HG03064 (cell line): ENCODE measurements around the gene METTL26.

Experiments
- ATAC-seq: cut with Tn5 transposase; IDR thresholded peaks from one replicate; pipeline ENCODE4 v1.9.1; 2021; ENCODE audit warnings: low read depth; ENCODE audit not compliant: unreplicated experiment

Gene METTL26

DNA sequence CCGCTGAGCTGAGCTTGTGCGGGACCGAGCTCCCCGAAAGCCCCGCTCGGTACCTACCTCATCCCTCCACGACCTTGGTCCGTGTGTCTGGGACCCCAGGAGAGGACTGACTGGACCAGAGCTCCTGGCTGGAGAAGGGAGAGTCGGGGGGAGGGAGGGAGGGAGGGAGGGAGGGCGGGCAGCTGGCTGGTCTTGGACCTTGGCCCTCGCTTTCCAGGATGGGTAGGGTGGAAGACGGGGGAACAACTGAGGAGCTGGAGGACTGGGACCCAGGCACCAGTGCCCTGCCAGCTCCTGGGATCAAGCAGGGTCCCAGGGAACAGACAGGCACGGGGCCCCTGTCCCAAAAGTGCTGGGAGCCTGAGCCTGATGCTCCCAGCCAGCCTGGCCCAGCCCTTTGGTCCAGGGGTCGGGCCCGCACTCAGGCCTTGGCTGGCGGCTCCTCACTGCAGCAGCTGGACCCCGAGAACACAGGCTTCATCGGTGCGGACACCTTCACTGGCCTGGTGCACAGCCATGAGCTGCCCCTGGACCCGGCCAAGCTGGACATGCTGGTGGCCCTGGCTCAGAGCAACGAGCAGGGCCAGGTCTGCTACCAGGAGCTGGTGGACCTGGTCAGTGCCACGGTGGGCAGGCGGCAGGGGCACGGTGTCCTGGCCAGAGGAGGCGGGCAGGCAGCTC is 39.9 kb upstream of the METTL26 start:
- ATAC-seq = no peak

DNA sequence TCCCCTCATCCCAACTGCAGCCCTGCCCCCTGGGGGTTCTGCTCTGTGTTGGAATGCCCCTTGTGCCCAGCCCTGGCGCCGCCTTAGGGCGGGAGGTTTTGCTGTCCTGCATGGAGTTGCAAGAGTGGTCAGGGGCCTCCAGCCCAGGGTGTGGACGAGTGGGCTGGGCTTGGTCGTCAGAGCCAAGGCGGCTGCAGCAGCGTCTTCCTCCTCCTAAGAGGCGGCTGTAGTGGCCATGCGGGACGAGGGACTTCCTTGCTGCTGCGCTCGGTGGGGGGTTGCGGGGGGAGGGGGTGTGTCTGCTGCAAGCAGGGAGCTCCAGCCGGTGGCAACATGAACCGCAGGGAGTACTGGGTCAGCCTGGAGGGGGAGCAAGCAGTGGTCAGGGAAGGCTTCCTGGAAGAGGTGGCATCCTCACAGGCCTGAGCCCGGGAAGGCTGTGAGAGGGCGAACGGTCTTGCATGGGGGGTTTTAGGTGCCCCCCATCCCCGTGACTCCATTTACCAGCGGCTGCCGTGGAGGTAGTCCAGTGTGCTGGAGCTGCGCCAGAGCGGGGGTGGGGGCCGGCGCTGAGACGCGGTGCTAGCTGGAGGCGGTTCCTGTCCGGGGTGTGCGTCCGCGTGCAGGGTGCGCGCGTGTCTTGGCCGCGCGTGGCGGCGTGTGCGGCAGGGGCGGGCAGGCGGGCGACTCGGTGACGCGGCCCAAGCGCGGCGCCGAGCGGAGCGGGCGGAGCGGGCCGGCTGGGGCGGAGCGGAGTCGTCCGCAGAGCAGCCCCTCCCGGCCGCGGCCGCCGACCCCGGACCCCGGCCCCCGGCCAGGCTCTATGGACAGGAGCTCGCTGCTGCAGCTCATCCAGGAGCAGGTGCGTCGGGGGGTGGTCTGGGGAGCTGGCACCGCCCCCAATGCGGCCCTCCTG is 39.1 kb upstream of the METTL26 start, which contains the start of gene RHBDL1:
Gene RHBDL1, plus strand, starts transcription at position 704 of the 916 bp plus-strand sequence. Its CDS starts 120 bp downstream, at position 824.
- no peak for ATAC-seq

DNA sequence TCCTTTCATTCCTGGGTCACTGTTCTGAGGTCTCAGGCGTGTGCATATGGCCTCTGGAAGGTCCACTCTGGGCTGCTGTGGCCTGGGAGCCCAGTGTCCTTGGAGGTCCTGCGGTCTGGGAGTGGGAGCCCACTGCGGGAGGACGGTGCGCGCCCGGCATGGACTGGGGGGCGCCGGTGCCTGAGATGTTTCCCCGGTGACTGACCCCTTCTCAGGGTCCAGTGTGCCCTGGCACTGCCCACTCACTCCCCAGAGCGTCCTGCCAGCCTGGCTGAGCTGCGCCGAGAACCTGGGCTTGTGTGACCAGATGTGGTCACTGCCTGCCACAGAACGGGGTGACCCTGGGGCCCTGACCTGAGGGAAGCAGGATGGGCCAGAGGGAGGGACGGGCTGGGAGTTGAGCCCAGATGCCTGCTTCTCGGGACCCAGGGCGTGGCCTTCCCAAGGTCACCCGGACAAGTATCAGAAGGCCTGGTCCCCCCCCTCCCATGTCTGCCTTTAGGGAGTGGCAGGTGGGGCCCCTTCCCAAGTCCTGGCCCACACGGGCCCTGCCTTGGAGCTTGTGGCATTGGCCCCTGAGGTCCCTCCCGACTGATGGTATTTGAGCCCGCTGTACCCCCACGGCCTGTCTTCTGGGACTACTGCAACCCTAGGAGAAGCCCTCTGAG is 38.2 kb upstream of the METTL26 start:
- no peak for ATAC-seq

DNA sequence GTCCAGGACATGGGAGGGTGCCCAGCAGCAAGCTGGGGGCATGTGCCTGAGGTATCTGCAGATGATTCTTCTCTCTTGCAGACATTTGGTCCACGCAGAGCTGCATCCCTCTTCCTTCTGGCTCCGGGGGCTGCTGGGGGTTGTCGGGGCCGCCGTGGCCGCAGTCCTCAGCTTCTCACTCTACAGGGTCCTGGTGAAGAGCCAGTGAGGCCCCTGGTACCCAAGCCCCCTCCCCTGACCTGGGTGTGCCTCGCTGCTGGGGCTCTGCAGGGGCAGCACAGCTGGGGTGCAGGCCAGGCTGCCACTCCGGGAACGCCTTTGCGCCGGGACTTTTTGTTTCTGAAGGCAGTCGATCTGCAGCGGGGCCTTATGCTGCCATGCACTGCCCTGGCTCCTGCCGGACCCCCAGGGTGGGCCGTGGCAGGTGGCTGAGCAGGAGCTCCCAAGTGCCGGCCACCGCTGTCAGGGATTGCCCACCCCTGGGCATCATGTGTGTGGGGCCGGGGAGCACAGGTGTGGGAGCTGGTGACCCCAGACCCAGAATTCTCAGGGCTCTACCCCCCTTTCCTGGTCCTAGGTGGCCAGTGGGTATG is 37.4 kb upstream of the METTL26 start:
- no peak for ATAC-seq

DNA sequence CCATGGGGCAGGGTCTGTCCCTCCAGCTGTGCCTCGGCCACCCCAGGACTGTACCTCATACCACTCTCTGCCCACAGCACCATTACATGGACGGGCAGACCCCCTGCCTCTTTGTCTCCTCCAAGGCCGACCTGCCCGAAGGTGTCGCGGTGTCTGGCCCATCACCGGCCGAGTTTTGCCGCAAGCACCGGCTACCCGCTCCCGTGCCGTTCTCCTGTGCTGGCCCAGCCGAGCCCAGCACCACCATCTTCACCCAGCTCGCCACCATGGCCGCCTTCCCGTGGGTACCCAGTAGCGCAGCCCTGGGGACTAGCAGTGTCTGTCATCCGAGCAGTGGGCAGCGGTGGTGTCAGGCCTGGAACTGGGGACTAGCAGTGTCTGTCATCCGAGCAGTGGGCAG is 36.7 kb upstream of the METTL26 start:
- no peak for ATAC-seq

DNA sequence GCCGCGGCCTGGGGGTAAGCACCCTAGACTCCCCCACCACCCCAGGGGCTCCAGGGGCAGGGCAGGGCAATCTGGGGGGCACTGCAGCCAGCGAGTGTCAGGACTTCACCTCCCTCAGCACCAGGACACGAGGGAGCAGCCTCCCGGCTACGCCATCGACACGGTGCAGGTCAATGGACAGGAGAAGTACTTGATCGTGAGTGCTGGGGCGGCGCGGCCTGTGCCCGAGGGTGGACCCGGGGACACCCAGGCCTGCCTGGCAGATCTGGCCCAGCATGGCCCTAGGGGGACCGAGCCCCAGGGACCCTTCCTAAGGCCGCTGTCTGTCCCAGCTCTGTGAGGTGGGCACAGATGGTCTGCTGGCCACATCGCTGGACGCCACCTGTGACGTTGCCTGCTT is 36.3 kb upstream of the METTL26 start:
- ATAC-seq = no peak

DNA sequence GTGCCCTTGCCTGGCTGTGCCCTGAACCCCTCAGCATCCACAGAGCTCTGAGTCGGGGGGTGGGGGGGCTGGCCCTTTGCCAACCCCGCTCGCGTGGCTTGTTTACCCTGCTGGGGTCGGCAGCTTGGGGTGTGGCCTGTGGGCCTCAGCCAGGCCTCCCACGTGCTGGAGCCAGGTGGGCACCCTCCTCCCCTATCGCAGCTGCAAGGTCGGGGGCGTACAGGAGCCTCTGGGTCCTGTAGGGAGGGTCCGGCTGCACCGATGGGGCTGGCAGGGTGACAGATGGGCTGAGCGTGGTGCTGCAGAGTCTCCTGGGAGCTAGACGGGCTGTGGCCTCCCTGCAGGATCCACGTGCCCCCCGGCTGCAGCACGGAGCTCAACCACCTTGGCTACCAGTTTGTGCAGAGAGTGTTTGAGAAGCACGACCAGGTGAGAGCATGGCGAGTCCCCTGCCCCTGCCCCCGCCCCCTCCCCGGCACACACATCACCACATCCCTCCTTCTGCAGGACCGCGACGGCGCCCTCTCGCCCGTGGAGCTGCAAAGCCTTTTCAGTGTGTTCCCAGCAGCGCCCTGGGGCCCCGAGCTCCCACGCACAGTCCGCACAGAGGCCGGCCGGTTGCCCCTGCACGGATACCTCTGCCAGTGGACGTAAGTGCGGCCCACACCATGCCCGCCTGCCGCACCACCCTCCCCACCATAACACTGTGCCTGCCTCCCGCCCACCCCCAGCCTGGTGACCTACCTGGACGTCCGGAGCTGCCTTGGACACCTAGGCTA is 35.4 kb upstream of the METTL26 start:
- ATAC-seq = no peak

DNA sequence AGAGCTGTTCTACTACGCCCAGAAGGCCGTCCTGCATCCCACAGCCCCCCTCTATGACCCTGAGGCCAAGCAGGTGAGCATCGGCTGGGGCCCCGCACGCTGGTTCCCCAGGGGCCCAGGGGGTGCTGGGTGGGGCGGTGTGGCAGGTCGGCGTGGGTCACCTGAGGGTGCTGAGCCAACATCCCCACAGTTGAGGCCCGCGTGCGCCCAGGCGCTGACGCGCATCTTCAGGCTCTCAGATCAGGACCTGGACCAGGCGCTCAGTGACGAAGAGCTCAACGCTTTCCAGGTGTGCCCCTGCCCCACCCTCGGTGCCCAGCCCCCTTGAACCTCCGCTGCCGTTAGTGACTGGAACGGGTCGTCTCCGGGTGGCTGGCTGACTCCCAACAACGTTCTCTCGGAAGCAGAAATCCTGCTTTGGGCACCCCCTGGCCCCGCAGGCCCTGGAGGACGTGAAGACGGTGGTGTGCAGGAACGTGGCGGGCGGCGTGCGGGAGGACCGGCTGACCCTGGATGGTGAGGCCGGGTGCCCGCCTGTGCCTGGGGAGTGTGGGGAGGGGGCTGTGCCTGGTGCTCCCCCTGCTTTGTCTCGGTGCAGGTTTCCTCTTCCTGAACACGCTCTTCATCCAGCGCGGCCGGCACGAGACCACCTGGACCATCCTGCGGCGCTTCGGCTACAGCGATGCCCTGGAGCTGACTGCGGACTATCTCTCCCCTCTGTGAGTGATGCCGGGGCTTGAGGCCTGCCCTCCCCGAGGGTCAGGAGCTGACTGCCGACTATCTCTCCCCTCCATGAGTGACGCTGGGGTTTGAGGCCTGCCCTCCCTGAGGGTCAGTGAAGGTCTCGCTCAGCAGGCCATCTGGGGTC is 34.6 kb upstream of the METTL26 start:
- no peak for ATAC-seq

DNA sequence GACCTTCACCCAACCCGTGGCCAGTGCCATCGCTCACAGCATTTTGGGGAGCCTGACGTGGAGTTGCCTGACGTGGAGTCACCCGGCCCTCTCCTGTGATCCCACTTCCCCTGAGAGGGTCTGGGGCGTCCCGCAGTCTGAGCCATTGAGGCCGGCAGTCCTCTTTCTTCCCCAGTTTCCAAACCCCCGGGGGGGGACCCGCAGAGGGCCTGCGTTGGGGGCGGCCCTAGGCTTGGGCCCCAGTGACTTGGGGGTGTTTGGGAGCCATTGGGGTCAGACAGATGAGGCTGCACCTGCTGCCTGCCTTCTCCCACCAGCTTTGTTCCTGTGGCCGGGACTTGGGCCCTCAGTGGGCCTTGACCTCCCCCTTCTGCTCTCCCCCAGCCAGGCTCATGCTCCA is 33.6 kb upstream of the METTL26 start:
- no peak for ATAC-seq

DNA sequence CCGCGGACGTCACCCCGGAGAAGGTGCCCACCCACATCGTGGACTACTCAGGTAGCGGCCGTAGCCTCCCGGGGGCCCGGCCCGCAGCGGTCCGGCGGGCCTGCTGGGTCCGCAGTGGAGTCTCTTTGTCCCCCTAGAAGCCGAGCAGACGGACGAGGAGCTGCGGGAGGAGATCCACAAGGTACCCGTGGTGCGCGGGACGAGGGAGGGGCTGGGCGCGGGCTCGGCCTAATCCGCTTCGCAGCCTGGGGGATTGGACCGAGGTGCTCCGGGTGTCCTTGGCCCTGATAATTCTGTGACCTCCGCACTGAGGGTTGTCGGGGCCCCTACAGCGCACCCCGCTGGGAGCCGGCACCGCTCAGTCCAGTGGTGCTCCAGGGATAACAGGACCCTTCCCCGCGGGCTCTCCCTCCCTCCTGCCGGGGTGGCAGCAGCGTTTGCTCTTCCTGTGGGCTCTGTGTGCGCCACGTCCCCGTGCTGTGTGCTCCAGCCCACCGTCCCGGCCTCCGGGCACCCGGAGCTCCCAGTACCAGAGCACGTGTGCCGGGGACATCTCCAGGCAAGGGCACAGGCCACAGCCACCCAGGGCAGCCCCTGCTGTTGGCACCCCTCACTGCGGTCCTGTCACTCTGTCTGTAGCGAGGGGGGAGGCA is 32.5 kb upstream of the METTL26 start:
- ATAC-seq = no peak

DNA sequence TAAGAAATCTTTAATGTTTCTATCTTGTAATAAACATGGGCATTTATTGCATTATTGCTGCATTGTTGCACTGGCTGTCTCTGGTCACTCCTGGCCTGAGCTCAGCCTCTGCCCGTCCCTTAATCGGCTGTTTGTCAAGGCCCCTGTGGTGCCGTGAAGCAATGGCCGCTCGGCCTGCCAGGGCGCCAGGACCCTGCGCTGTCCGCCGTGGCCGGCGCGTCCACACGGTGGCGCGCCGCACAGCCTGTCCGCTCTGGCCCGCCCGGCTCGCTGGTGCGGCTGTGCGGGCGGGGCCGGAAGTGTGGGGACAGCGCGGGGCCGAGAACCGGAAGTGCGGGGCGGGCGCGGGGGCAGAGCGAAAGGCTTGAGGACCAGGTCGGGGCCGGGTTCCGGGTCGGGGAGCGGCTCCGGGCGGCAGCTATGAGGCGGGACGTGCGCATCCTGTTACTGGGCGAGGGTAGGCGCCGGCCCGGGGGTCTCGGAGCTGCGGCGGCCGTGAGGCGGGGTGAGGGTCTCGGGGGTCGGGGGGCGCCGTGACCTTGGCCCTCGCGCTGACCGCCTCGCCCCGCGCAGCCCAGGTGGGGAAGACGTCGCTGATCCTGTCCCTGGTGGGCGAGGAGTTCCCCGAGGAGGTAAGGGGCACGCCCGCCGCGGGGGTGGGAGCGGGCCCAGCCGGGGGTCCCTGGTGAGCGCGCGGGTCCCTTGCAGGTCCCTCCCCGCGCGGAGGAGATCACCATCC is 31.8 kb upstream of the METTL26 start, which contains the start of gene RHOT2:
Gene RHOT2, plus strand, starts transcription at position 353 of the 739 bp plus-strand sequence. Its CDS starts 68 bp downstream, at position 421.
- peak; percentile 64 for ATAC-seq

DNA sequence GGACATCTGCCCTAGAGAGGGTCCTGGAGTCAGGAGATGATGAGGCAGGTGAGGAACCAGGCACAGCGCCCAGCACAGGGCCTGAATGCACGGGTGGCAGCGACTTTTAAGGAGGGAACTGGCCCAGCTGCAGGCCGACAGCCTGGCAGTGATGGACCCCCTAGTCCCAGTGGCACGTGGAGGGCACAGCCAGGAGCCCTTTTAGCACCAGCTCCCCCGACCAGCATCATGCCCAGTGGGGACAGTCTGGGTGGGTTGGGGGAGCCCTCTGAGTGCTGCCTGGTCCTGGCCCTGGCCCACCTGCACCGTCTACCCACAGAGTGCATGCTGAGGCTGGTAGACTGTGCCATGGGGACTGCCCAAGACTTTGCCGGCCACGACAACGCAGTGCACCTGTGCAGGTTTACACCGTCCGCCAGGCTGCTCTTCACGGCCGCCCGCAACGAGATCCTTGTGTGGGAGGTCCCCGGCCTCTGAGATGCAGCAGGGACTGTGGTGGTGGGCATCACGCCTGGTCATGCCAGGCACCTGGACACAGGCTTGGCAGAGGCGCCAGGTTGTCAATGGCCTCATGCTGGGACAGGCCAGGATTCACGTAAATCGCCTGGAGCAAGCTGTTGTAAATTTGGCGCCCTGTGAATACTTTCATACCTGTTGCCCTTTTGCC is 31.1 kb upstream of the METTL26 start:
- ATAC-seq = no peak

DNA sequence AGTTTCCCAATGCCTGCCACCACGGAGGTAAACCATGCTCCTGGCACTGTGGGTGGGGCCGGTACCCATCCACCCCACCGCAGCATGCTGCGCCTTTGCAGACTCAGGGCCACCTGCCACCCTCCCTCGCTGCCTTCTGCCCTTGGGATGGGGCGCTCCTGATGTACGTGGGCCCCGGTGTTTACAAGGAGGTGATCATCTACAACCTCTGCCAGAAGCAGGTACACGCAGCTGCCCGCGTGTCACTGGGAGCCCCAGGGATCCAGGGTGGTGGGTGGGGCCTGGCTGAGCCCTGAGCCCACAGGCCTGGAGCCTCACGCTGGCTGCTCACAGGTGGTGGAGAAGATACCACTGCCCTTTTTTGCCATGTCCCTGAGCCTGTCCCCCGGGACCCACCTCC is 30.5 kb upstream of the METTL26 start:
- ATAC-seq = no peak

DNA sequence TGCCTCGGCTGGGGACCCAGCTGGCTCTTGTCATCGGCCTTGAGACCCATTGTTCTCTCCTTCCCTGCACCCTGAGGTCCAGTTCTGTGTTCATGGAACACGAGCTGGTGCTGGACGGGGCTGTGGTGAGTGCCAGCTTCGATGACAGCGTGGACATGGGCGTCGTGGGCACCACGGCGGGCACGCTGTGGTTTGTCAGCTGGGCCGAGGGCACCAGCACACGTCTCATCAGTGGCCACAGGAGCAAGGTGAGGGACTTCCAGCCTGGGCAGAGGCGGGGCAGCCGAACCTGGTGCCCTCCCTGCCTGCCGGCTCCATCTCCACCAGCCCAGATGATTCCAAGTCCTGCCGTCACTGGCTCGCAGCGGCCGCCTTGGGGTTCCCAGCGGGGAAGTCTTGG is 26.5 kb upstream of the METTL26 start:
- no peak for ATAC-seq

DNA sequence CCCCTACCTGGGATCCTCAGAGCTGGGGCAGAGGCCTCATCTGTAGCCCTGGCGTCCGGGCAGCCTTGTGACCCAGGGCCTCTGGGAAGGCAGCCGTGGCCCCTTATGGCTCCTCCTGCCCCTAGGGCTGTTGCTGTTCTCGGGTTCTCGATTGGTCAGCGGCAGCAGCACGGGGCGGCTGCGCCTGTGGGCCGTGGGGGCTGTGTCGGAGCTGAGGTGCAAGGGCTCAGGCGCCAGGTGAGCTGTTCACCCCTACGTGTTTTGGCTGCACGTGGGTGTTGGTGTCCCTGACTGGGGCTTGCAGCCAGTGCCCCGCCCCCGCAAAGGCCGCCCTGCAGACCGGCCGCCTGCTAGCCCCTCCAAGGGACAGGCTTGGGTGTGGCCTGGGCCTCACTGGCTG is 26.0 kb upstream of the METTL26 start:
- no peak for ATAC-seq

DNA sequence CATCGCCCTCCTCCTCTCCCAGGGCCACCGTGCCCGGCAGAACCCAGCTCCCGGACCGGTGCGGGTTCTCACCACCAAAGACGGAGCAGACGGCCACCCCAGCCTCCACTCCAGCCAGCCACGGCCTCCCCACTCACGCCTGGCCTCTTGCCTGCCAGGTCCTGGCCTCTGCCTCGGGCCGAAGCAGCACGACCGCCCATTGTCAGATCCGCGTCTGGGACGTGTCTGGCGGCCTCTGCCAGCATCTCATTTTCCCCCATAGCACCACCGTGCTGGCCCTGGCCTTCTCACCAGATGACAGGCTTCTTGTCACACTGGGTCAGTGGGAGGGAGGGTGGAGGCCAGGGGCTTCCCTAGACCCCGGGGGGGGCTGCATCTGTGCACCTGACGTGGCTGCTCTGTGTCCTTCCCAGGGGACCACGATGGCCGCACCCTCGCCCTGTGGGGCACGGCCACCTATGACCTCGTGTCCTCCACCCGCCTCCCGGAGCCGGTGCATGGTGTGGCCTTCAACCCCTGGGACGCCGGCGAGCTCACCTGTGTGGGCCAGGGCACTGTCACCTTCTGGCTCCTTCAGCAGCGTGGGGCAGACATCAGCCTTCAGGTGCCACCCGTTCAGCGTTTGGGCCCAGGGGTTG is 25.2 kb upstream of the METTL26 start:
- ATAC-seq = no peak
